ENCODE results near the gene PIK3C2A.

DNA sequence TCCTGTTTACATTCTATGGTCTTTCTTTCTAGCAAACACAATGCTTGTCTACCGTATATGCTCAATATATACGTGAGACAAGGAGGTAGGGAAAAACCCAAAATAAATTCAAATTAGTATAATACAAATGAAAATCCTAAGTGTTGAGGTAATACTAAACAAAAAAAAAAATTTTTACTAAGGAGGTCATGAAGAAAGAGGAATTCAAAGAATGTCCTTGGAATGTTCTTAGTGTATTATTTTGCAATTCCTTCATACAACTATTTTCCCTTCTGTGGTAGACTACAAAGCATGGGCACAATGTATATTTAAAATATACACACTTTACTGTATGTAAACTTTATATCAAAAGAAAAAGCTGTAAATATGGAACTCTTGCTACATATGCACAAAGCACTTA lies 36.4 kb downstream of the PIK3C2A start:
- TF ChIP-seq POLR2AphosphoS5 (IDR thresholded peaks at IDR 0.05; ENCODE audit: insufficient read depth, low read depth, low read length): no peak
- TF ChIP-seq, protein P1, sequence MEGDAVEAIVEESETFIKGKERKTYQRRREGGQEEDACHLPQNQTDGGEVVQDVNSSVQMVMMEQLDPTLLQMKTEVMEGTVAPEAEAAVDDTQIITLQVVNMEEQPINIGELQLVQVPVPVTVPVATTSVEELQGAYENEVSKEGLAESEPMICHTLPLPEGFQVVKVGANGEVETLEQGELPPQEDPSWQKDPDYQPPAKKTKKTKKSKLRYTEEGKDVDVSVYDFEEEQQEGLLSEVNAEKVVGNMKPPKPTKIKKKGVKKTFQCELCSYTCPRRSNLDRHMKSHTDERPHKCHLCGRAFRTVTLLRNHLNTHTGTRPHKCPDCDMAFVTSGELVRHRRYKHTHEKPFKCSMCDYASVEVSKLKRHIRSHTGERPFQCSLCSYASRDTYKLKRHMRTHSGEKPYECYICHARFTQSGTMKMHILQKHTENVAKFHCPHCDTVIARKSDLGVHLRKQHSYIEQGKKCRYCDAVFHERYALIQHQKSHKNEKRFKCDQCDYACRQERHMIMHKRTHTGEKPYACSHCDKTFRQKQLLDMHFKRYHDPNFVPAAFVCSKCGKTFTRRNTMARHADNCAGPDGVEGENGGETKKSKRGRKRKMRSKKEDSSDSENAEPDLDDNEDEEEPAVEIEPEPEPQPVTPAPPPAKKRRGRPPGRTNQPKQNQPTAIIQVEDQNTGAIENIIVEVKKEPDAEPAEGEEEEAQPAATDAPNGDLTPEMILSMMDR (IDR thresholded peaks at IDR 0.05; ENCODE audit: extremely low read depth in 1 of 2, insufficient read depth in 1 of 2, low read depth in 1 of 2, low read length in 2 of 2): no peak
